Progenitor cell of endocrine pancreas (in vitro differentiated cells): ENCODE results near the gene RAB29. TPM values are rescaled to one million over a fixed set of nuclear protein-coding genes. Genes with fewer than 3 reads are reported as not detected.

Experiments used
- DNase-seq: peaks from one replicate; pipeline ENCODE4 v3.0.0; 2021; ENCODE audit warnings: low spot score; ENCODE audit not compliant: unreplicated experiment
- H3K27ac Mint-ChIP-seq: 2 replicates; pipeline ENCODE4 v1.8.0; 2021; ENCODE audit warnings: mild to moderate bottlenecking, moderate library complexity, mixed read lengths
- H3K27me3 Mint-ChIP-seq: 2 replicates; pipeline ENCODE4 v1.8.0; 2021; ENCODE audit warnings: mixed read lengths
- H3K36me3 Mint-ChIP-seq: 2 replicates; pipeline ENCODE4 v1.8.0; 2022; ENCODE audit warnings: mixed read lengths; ENCODE audit not compliant: insufficient read depth
- H3K4me1 Mint-ChIP-seq: 2 replicates; pipeline ENCODE4 v1.8.0; 2021; ENCODE audit warnings: low read depth, mixed read lengths
- H3K4me3 Mint-ChIP-seq: 2 replicates; pipeline ENCODE4 v1.8.0; 2021; ENCODE audit warnings: low read depth, mild to moderate bottlenecking, moderate library complexity, mixed read lengths
- H3K9me3 Mint-ChIP-seq: 2 replicates; pipeline ENCODE4 v1.8.0; 2021; ENCODE audit warnings: low read depth, mixed read lengths
- CTCF ChIP-seq: fragments of 200-600 bp; sonication (generic); IDR thresholded peaks from one replicate; pipeline ENCODE4 v1.5.0; 2021; ENCODE audit warnings: antibody characterized with exemption, mild to moderate bottlenecking; ENCODE audit not compliant: unreplicated experiment
- total RNA-seq: library from RNA; stranded (reverse); gene quantifications from 2 replicates; pipeline ENCODE4 v1.2.1, GENCODE V29; 2021

Gene RAB29
- total RNA-seq, 1 donor from 2014 or later, result 7.5 TPM

- Mint-ChIP-seq H3K9me3 (no peaks in the 10 kb centered on the region), H3K27me3 (no peaks in the 10 kb centered on the region), H3K4me1 (no peaks in the 10 kb centered on the region), H3K27ac (no peak overlapping the region), H3K4me3 (no peak overlapping the region), H3K36me3 (peaks cover 2% of the 10 kb centered on the region)
- no peak for TF ChIP-seq CTCF
- DNase-seq, result no peak
Measured at GRCh38 chr1:205787287-205787916, 12.1 kb upstream of the RAB29 start.

GRCh38 chr1:205786601-205787000, 11.3 kb upstream of the RAB29 start:
- peaks cover 2% of the 10 kb centered on the region for H3K36me3 Mint-ChIP-seq
- no peak for DNase-seq
- no peak for TF ChIP-seq CTCF
- no peaks in the 10 kb centered on the region for H3K9me3 Mint-ChIP-seq
- no peak overlapping the region for H3K4me3 Mint-ChIP-seq
- no peak overlapping the region for H3K27ac Mint-ChIP-seq
- no peaks in the 10 kb centered on the region for H3K27me3 Mint-ChIP-seq
- H3K4me1 Mint-ChIP-seq, result no peaks in the 10 kb centered on the region

GRCh38 chr1:205785446-205785845, 10.2 kb upstream of the RAB29 start:
- TF ChIP-seq CTCF, result no peak

GRCh38 chr1:205783904-205784303, 8.6 kb upstream of the RAB29 start:
- Mint-ChIP-seq H3K27ac (no peak overlapping the region), H3K36me3 (no peaks in the 10 kb centered on the region), H3K4me3 (no peak overlapping the region), H3K27me3 (no peaks in the 10 kb centered on the region), H3K4me1 (no peaks in the 10 kb centered on the region), H3K9me3 (no peaks in the 10 kb centered on the region)
- DNase-seq, result no peak
- no peak for TF ChIP-seq CTCF

More at GRCh38 chr1:205785446-205785845, 10.2 kb upstream of the RAB29 start:
- no peak overlapping the region for H3K27ac Mint-ChIP-seq
- H3K27me3 Mint-ChIP-seq, result no peaks in the 10 kb centered on the region
- no peaks in the 10 kb centered on the region for H3K4me1 Mint-ChIP-seq
- no peaks in the 10 kb centered on the region for H3K9me3 Mint-ChIP-seq
- no peak overlapping the region for H3K4me3 Mint-ChIP-seq
- DNase-seq, result no peak
- no peaks in the 10 kb centered on the region for H3K36me3 Mint-ChIP-seq

GRCh38 chr1:205783433-205783795, 8.1 kb upstream of the RAB29 start:
- H3K27me3 Mint-ChIP-seq, result no peaks in the 10 kb centered on the region
- H3K9me3 Mint-ChIP-seq, result no peaks in the 10 kb centered on the region

More at GRCh38 chr1:205783433-205783795, 8.1 kb upstream of the RAB29 start:
- H3K4me1 Mint-ChIP-seq, result no peaks in the 10 kb centered on the region
- no peak overlapping the region for H3K4me3 Mint-ChIP-seq
- no peak for DNase-seq
- H3K27ac Mint-ChIP-seq, result no peak overlapping the region
- no peaks in the 10 kb centered on the region for H3K36me3 Mint-ChIP-seq
- TF ChIP-seq CTCF, result no peak
